ENCODE data around the gene GALNS. TPM values are rescaled to one million over a fixed set of nuclear protein-coding genes. Genes with fewer than 3 reads are reported as not detected.
A peak's percentile ranks its signal among the peaks of the same experiment; 100 is the strongest.

Gene GALNS, protein sequence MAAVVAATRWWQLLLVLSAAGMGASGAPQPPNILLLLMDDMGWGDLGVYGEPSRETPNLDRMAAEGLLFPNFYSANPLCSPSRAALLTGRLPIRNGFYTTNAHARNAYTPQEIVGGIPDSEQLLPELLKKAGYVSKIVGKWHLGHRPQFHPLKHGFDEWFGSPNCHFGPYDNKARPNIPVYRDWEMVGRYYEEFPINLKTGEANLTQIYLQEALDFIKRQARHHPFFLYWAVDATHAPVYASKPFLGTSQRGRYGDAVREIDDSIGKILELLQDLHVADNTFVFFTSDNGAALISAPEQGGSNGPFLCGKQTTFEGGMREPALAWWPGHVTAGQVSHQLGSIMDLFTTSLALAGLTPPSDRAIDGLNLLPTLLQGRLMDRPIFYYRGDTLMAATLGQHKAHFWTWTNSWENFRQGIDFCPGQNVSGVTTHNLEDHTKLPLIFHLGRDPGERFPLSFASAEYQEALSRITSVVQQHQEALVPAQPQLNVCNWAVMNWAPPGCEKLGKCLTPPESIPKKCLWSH
- total RNA-seq: 19.6 and 22.4 TPM in 2 replicates
- 38.9 and 53.5 TPM in 2 replicates for polyA plus RNA-seq

DNA sequence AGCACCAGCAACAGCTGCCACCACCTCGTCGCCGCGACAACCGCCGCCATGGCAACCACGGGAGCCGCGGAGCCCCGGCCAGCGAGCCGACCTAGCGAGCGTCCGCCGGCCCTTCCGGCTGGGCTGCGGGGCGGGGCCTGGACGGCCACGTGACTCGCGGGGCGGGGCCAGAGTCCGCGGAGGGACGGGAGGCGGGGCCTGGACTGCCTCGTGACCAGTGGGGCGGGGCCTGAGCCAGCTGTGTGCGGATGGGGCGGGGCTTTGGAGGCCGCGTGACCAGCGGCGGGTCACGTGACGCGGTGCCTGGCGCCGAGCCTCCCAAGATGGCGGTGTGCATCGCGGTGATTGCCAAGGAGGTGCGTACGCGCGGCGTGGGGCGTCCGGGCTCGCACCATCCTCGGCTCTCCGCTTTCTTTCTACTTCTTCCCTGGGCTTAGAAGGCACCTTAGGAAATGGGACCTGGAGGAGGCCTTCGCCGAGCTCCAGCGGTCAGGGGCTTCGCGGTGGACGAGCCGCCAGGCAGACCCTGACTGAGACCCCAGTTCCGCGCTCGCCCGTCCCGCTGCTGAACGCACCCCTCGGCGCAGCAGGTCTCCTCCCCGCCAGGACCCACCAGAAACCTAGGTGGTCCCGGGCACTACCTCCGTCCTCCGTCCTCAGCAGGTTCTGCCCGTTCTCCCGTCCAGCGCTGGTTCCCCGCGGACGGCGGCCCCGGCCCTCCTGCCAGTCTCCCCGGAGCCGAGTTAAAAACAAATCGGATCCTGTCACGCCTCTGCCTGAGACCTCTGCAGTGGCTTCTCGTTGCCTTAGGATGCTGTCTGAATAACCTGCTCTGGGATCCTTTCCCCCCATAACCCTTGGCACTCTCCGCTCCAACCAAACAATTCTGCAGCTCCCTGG, at the start of gene GALNS, which contains the start of gene TRAPPC2L:
Gene GALNS, minus strand, starts transcription at position 120 of the 900 bp plus-strand sequence. Its CDS starts 70 bp downstream, at position 50.
Gene TRAPPC2L, plus strand, starts transcription at position 300 of the 900 bp plus-strand sequence. Its CDS starts 24 bp downstream, at position 324.
- Histone ChIP-seq H3K9me3 (ENCODE audit: low read depth) (no peaks in the 10 kb centered on the region), H3K4me2 (peak within 1 kb of the TSS; percentile 98), H3K27ac (peak within 1 kb of the TSS; percentile 80), H3K79me2 (peaks cover 27% of the 10 kb centered on the region), H3K4me3 (peak within 1 kb of the TSS; percentile 68), H3K36me3 (replicated peaks; ENCODE audit: insufficient read depth, low read depth) (no peaks in the 10 kb centered on the region), H3K9me2 (replicated peaks; ENCODE audit: insufficient read depth) (no peaks in the 10 kb centered on the region), H4K20me1 (ENCODE audit: insufficient read depth, poor library complexity, severe bottlenecking) (peaks cover 3% of the 10 kb centered on the region), H3K27me3 (no peaks in the 10 kb centered on the region), H3K4me1 (ENCODE audit: insufficient read depth) (peaks cover 11% of the 10 kb centered on the region), H2AFZ (peak within 1 kb of the TSS; percentile 57)
- WGBS (ENCODE audit: low lambda C conversion rate, missing lambda C conversion rate): 2% methylated on average over 45 of the region's 87 CpGs
- DNase-seq (ENCODE audit: low spot score): peak; percentile 100
- TF ChIP-seq EZH2 (IDR thresholded peaks at IDR 0.05; ENCODE audit: borderline replicate concordance) (no peak), EZH2phosphoT487 (IDR thresholded peaks at IDR 0.05; ENCODE audit: low read depth, severe bottlenecking, unreplicated experiment) (no peak)
- TF ChIP-seq, protein P1, sequence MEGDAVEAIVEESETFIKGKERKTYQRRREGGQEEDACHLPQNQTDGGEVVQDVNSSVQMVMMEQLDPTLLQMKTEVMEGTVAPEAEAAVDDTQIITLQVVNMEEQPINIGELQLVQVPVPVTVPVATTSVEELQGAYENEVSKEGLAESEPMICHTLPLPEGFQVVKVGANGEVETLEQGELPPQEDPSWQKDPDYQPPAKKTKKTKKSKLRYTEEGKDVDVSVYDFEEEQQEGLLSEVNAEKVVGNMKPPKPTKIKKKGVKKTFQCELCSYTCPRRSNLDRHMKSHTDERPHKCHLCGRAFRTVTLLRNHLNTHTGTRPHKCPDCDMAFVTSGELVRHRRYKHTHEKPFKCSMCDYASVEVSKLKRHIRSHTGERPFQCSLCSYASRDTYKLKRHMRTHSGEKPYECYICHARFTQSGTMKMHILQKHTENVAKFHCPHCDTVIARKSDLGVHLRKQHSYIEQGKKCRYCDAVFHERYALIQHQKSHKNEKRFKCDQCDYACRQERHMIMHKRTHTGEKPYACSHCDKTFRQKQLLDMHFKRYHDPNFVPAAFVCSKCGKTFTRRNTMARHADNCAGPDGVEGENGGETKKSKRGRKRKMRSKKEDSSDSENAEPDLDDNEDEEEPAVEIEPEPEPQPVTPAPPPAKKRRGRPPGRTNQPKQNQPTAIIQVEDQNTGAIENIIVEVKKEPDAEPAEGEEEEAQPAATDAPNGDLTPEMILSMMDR (IDR thresholded peaks at IDR 0.05; ENCODE audit: poor library complexity): no peak

DNA sequence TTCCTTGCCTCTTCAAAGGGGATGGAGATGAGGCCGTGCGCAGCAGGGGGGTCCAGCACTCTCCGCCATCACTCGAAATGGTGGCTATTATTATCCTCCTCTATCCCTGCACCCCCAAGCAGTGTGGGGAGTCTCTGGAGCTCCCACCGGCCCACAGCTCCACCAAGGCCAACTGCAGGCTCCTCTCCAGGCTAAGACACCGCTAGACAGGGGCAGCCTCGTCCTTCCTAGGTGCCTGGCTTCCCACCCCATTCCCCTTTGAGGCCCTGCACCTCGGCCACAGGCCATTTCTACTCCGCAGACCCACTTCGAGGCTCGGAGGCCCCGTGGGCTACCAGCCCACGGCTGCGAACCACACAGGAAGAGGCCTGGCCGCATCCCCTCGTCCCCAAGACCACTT, 49.3 kb upstream of the GALNS start:
- Histone ChIP-seq H3K27me3 (no peaks in the 10 kb centered on the region), H4K20me1 (ENCODE audit: insufficient read depth, poor library complexity, severe bottlenecking) (no peaks in the 10 kb centered on the region), H3K4me2 (no peak overlapping the region), H2AFZ (no peak overlapping the region), H3K9me3 (ENCODE audit: low read depth) (no peaks in the 10 kb centered on the region), H3K9me2 (replicated peaks; ENCODE audit: insufficient read depth) (no peaks in the 10 kb centered on the region), H3K27ac (no peak overlapping the region), H3K4me1 (ENCODE audit: insufficient read depth) (no peaks in the 10 kb centered on the region), H3K36me3 (replicated peaks; ENCODE audit: insufficient read depth, low read depth) (no peaks in the 10 kb centered on the region), H3K79me2 (no peaks in the 10 kb centered on the region), H3K4me3 (no peak overlapping the region)
- 89% methylated on average over 15 of the region's 16 CpGs for WGBS (ENCODE audit: low lambda C conversion rate, missing lambda C conversion rate)
- no peak for TF ChIP-seq EZH2phosphoT487 (IDR thresholded peaks at IDR 0.05; ENCODE audit: low read depth, severe bottlenecking, unreplicated experiment)
- TF ChIP-seq, protein P1 (IDR thresholded peaks at IDR 0.05; ENCODE audit: poor library complexity): no peak
- TF ChIP-seq EZH2 (IDR thresholded peaks at IDR 0.05; ENCODE audit: borderline replicate concordance): no peak
- no peak for DNase-seq (ENCODE audit: low spot score)

DNA sequence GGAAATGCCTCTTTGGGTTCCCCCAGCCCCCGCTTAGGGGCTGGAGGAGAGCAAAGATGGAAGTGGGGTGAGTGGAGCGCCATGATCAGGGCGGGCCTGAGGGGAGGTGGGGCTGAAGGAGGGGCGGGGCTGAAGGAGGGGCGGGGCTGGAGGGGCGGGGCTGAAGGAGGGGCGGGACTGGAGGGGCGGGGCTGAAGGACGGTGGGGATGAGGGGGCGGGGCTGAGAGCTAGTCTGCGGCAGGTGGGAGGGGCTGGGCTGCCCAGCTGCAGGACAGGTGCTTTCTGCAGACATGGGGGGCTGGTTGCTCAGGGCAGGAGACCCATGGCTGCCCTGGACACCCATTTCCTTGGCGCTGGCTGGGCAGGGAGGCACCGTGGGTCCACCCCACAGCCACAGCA, 48.8 kb upstream of the GALNS start:
- Histone ChIP-seq H3K27me3 (no peaks in the 10 kb centered on the region), H3K4me2 (no peak overlapping the region), H3K4me1 (ENCODE audit: insufficient read depth) (no peaks in the 10 kb centered on the region), H3K79me2 (no peaks in the 10 kb centered on the region), H2AFZ (no peak overlapping the region), H3K9me3 (ENCODE audit: low read depth) (no peaks in the 10 kb centered on the region), H4K20me1 (ENCODE audit: insufficient read depth, poor library complexity, severe bottlenecking) (no peaks in the 10 kb centered on the region), H3K9me2 (replicated peaks; ENCODE audit: insufficient read depth) (no peaks in the 10 kb centered on the region), H3K27ac (no peak overlapping the region), H3K36me3 (replicated peaks; ENCODE audit: insufficient read depth, low read depth) (no peaks in the 10 kb centered on the region), H3K4me3 (no peak overlapping the region)
- TF ChIP-seq EZH2 (IDR thresholded peaks at IDR 0.05; ENCODE audit: borderline replicate concordance) (no peak), EZH2phosphoT487 (IDR thresholded peaks at IDR 0.05; ENCODE audit: low read depth, severe bottlenecking, unreplicated experiment) (no peak)
- TF ChIP-seq, protein P1 (IDR thresholded peaks at IDR 0.05; ENCODE audit: poor library complexity): no peak
- peak; percentile 28 for DNase-seq (ENCODE audit: low spot score)
- 65% methylated on average over 6 of the region's 13 CpGs for WGBS (ENCODE audit: low lambda C conversion rate, missing lambda C conversion rate)
